Common myeloid progenitor, CD34-positive (primary cell): ENCODE measurements around the gene NOP9.

Experiments
- CTCF ChIA-PET: fragments of 350-600 bp; sonication (Branson Sonifier 250); formaldehyde crosslinking; loops from one replicate; lab custom pipeline; 2021; ENCODE audit warnings: antibody characterized with exemption; lab: Charles Lee
- POLR2A ChIA-PET: fragments of 350-600 bp; sonication (Branson Sonifier 250); formaldehyde crosslinking; loops from one replicate; lab custom pipeline; 2021; ENCODE audit warnings: antibody characterized with exemption; lab: Charles Lee
- DNase-seq, 3 donors: peaks; one replicate each; pipeline versions ENCODE4 v3.0.0 to v3.0.0-alpha.2; 2013
- H3K27ac ChIP-seq, 2 experiments: 1 replicate in 1 of 2; 2 replicates in 1 of 2; pipeline ENCODE4 v1.7.0; 2013; ENCODE audit warnings: inconsistent platforms in 2 of 2, low read length in 2 of 2, mild to moderate bottlenecking in 2 of 2, low read depth in 1 of 2, moderate library complexity in 1 of 2; ENCODE audit not compliant: severe bottlenecking in 2 of 2, insufficient read depth in 1 of 2, poor library complexity in 1 of 2
- H3K27me3 ChIP-seq, 5 experiments: replicated peaks in 2 of 5; 1 replicate in 3 of 5; 2 replicates in 2 of 5; pipeline versions ENCODE4 v1.6.1 to v1.7.0; 2013; ENCODE audit warnings: low read length in 4 of 5, mild to moderate bottlenecking in 2 of 5, moderate library complexity in 2 of 5, inconsistent platforms in 1 of 5; ENCODE audit not compliant: insufficient read depth in 5 of 5, control insufficient read depth in 4 of 5
- H3K36me3 ChIP-seq, 4 experiments: 1 replicate in 2 of 4; 2 replicates in 2 of 4; pipeline versions ENCODE4 v1.6.1 to v1.7.0; 2013; ENCODE audit warnings: low read length in 3 of 4, control low read depth in 1 of 4, mild to moderate bottlenecking in 1 of 4; ENCODE audit not compliant: control insufficient read depth in 4 of 4, insufficient read depth in 4 of 4
- H3K4me1 ChIP-seq, 4 experiments: 1 replicate in 3 of 4; 2 replicates in 1 of 4; pipeline versions ENCODE4 v1.6.1 to v1.7.1; 2013; ENCODE audit warnings: low read length in 3 of 4, mild to moderate bottlenecking in 3 of 4, control low read depth in 1 of 4, inconsistent platforms in 1 of 4, moderate library complexity in 1 of 4; ENCODE audit not compliant: control insufficient read depth in 4 of 4, insufficient read depth in 4 of 4; ENCODE audit errors: control extremely low read depth in 1 of 4
- H3K4me3 ChIP-seq, 7 experiments: 1 replicate in 4 of 7; 2 replicates in 3 of 7; pipeline versions ENCODE4 v1.5.1 to v1.7.0; 2013; ENCODE audit warnings: mild to moderate bottlenecking in 7 of 7, low read length in 6 of 7, moderate library complexity in 6 of 7, inconsistent platforms in 2 of 7, low read depth in 2 of 7, control low read depth in 1 of 7; ENCODE audit not compliant: insufficient read depth in 4 of 7, control insufficient read depth in 1 of 7; ENCODE audit errors: extremely low read depth in 1 of 7
- H3K9me3 ChIP-seq, 5 experiments: 1 replicate in 4 of 5; 2 replicates in 1 of 5; pipeline versions ENCODE4 v1.6.1 to v1.7.1; 2013; ENCODE audit warnings: low read length in 4 of 5, mild to moderate bottlenecking in 2 of 5, inconsistent platforms in 1 of 5, low read depth in 1 of 5, moderate library complexity in 1 of 5; ENCODE audit not compliant: control insufficient read depth in 4 of 5, insufficient read depth in 2 of 5; ENCODE audit errors: control extremely low read depth in 1 of 5
- WGBS: methylation state at CpG from one replicate; pipeline ENCODE4 v1.1.5; 2013; ENCODE audit not compliant: insufficient coverage; 5-methylcytosine and 5-hydroxymethylcytosine counted together

NOP9 gene

DNA sequence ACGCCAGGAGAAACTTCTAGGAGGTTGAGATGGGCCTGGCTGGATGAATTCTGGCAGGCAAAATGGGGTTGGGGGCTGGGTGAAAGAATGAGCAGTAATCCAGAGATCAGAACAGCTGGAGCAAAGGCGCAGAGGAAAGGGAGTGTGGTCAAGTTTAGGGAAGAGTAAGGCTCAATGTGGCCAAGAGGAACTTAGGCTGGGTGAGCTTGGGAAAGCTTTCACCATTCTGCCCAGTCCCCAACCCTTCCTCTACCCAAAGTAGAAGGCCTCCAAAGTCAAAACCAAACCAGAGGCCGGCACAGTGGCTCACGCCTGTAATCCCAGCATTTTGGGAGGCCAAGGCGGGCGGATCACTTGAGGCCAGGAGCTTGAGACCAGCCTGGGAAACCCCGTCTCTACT lies 18.0 kb upstream of the NOP9 start:
- no peaks in the 10 kb centered on the region for H3K9me3 ChIP-seq
- CTCF ChIA-PET: interaction anchor here (0.5 to 13.1 kb wide), 10 partner anchors 11 to 177 kb away, joined by 3 to 153 read pairs (median 14); partner anchors contain the start of genes CIDEB, DHRS1, LTB4R and LTB4R2
- no peaks in the 10 kb centered on the region for H3K27me3 ChIP-seq
- no peak overlapping the region for H3K27ac ChIP-seq
- no peak overlapping the region for H3K4me3 ChIP-seq
- POLR2A ChIA-PET: no interaction called here
- DNase-seq: no peak
- WGBS: 93% methylated on average over 6 of the region's 7 CpGs
- H3K4me1 ChIP-seq: peaks cover 17 to 53% (median 32%) of the 10 kb centered on the region in 4 experiments
- no peaks in the 10 kb centered on the region for H3K36me3 ChIP-seq

DNA sequence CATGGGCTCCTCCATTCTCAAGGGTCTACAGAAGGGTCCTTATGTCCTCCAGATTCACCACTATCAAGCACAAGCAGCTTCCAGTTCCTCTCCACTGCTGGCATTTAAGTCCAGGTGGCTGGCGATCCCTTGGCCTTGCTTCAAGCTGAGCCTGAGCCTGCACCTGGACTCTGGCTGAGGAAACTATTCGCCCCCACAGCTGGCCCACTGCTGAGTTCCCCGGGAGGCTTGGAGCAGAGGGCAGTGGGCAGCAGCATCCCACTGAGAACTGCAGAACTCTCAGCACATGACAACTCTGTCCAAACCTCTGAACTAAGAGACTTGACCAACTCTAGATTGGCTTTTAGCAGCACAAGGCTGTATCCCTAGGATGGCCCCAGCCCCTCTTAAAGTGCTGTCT lies 16.9 kb upstream of the NOP9 start:
- Histone ChIP-seq H3K9me3 (no peaks in the 10 kb centered on the region), H3K36me3 (no peaks in the 10 kb centered on the region), H3K27ac (no peak overlapping the region), H3K4me3 (no peak overlapping the region), H3K27me3 (no peaks in the 10 kb centered on the region), H3K4me1 (peaks cover 13 to 42% (median 21%) of the 10 kb centered on the region in 4 experiments)
- WGBS: 94% methylated on average over 3 of the region's 3 CpGs
- POLR2A ChIA-PET: no interaction called here
- no peak for DNase-seq
- CTCF ChIA-PET: interaction anchor here (1.1 to 13.1 kb wide), 10 partner anchors 10 to 154 kb away, joined by 3 to 153 read pairs (median 10); partner anchors contain the start of genes CIDEB, DHRS1, LTB4R and LTB4R2

DNA sequence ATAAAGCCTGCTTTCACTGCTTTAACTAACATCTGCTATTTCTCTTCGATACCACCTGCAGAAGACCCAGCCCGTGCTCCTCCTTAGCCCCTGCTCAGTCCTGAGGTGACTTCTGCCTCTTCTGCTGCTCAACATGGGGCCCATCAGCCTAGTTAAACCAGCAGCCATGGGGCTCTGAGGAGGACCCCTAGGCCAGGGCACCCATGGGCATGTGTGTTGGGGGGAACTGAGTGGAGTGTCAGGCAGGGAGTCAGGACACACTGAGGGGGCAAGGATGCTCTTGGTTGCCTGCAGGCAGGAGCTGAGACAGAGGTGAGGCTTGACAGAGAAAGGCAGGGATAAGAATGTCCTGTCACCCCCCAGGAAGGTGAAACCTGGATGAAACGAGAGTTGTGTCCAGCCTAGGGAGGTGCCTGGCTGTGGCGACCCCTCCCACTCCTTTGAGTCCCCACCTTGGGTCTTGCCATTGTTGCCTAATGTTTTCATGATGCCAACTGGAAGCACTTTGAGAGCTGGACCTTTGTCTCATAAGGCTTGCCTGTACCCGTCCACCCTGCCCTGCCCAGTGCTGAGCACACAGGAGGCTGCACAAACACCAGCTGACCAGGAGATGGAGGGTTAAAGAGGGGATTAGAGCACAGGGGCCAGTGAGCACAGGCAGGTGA lies 15.7 kb upstream of the NOP9 start:
- ChIA-PET CTCF (interaction anchor here (1.1 to 13.1 kb wide), 6 partner anchors 8 to 95 kb away, joined by 3 to 153 read pairs (median 30); partner anchors contain the start of genes CIDEB, DHRS1, LTB4R and LTB4R2), POLR2A (no interaction called here)
- DNase-seq: no peak
- no peaks in the 10 kb centered on the region for H3K27me3 ChIP-seq
- WGBS: 100% methylated on average over 5 of the region's 5 CpGs
- no peaks in the 10 kb centered on the region for H3K36me3 ChIP-seq
- no peak overlapping the region for H3K27ac ChIP-seq
- H3K4me1 ChIP-seq: peaks cover 5 to 30% (median 9%) of the 10 kb centered on the region in 4 experiments
- H3K9me3 ChIP-seq: no peaks in the 10 kb centered on the region
- H3K4me3 ChIP-seq: no peak overlapping the region

DNA sequence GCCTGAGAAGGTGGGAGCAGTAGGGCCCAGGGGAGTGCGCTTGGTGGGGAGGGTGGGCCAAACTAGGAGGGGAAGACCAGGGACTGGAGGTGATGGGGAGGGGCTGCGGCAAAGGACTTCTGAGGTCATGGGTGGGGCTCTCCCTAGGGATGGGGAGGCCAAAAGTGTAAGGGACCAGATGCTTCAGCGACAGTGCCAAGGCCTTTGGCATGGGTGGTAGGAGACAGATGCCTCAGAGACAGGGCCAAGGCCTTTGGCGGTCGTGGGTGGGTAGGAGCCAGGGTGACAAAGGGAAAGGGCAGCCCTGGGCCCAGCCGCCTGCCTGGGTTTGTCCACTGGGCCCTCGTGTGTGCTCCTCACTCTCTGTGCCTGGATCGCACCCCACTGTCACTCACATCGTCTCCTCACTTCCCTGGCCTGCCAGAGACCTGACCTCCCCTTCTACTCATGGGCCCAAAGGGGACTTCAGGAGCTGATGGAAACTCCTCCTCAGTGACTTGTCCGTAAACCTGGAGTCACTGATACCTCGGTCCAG lies 15.1 kb upstream of the NOP9 start:
- H3K27ac ChIP-seq: no peak overlapping the region
- H3K9me3 ChIP-seq: no peaks in the 10 kb centered on the region
- no peak for DNase-seq
- peaks cover under 1 to 23% (median 4%) of the 10 kb centered on the region in 4 experiments for H3K4me1 ChIP-seq
- 89% methylated on average over 11 of the region's 11 CpGs for WGBS
- peaks cover 0 to 4% (median 0%) of the 10 kb centered on the region in 4 experiments for H3K36me3 ChIP-seq
- ChIA-PET CTCF (interaction anchor here (1.3 to 13.1 kb wide), 4 partner anchors 8 to 22 kb away, joined by 5 to 153 read pairs (median 68); partner anchors contain the start of genes CIDEB, DHRS1, LTB4R and LTB4R2), POLR2A (no interaction called here)
- no peak overlapping the region for H3K4me3 ChIP-seq
- no peaks in the 10 kb centered on the region for H3K27me3 ChIP-seq

DNA sequence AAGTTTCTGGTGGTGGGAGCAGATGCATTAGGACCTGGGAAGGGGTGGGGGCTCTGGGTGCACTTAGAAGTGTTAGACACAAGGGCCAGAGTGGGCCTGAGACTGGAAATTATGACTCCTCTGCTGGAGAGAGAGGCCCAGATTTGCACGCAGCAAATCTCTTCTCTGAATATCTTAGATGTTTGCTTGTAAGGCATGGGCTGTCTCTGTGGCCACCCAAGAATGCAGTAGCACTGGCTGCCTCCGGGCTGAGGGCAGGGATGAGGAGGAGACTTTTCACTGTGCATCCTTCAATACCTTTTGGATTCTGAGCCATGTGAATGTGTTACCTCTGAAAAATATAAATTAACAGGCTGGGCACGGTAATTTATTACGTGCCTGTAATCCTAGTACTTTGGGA lies 14.3 kb upstream of the NOP9 start:
- CTCF ChIA-PET: interaction anchor here (1.3 to 13.1 kb wide), 3 partner anchors 9 to 21 kb away, joined by 5 to 153 read pairs (median 119); partner anchors contain the start of genes CIDEB, DHRS1, LTB4R and LTB4R2
- no peaks in the 10 kb centered on the region for H3K9me3 ChIP-seq
- 96% methylated on average over 4 of the region's 4 CpGs for WGBS
- DNase-seq: no peak
- H3K27ac ChIP-seq: no peak overlapping the region
- peaks cover 0 to 5% (median 3%) of the 10 kb centered on the region in 4 experiments for H3K36me3 ChIP-seq
- POLR2A ChIA-PET: no interaction called here
- H3K27me3 ChIP-seq: no peaks in the 10 kb centered on the region
- no peak overlapping the region for H3K4me3 ChIP-seq
- H3K4me1 ChIP-seq: peaks cover 0 to 17% (median 1%) of the 10 kb centered on the region in 4 experiments

DNA sequence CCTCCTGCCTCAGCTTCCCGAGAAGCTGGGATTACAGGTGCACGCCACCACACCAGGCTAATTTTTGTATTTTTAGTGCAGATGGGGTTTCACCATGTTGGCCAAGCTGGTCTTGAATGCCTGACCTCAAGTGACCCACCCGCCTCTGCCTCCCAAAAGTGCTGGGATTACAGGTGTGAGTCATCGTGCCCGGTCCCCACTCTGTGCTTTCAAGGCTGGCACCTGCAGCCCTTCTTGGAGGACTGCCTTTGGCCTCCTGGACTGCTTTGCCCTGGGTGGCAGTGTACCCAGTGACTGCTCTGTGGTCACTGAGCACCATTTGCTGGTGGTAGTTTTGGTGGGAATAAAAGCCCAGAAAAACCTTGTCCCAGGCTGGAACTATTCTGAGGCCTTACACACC lies 12.7 kb upstream of the NOP9 start:
- H3K4me3 ChIP-seq: no peak overlapping the region
- peaks cover 4 to 19% (median 10%) of the 10 kb centered on the region in 4 experiments for H3K36me3 ChIP-seq
- no peaks in the 10 kb centered on the region for H3K9me3 ChIP-seq
- ChIA-PET POLR2A (no interaction called here), CTCF (interaction anchor here (1.5 to 1.9 kb wide), 2 partner anchors 9 to 11 kb away, joined by 6 to 9 read pairs; no protein-coding TSS in a partner anchor)
- no peaks in the 10 kb centered on the region for H3K27me3 ChIP-seq
- H3K27ac ChIP-seq: no peak overlapping the region
- 94% methylated on average over 4 of the region's 5 CpGs for WGBS
- no peak for DNase-seq
- peaks cover 0 to 4% (median 0%) of the 10 kb centered on the region in 4 experiments for H3K4me1 ChIP-seq
